ENCODE results near the gene STARD3NL. TPM values are rescaled to one million over a fixed set of nuclear protein-coding genes. Genes with fewer than 3 reads are reported as not detected.
A peak's percentile ranks its signal among the peaks of the same experiment; 100 is the strongest.
"Not testable (repeated sequence)": the region's sequence is repeated elsewhere in the genome, so short reads cannot be mapped to it uniquely, and the experiment has no call there.

The STARD3NL gene
- polyA plus RNA-seq, 1 experiment, result 93.4 TPM

DNA sequence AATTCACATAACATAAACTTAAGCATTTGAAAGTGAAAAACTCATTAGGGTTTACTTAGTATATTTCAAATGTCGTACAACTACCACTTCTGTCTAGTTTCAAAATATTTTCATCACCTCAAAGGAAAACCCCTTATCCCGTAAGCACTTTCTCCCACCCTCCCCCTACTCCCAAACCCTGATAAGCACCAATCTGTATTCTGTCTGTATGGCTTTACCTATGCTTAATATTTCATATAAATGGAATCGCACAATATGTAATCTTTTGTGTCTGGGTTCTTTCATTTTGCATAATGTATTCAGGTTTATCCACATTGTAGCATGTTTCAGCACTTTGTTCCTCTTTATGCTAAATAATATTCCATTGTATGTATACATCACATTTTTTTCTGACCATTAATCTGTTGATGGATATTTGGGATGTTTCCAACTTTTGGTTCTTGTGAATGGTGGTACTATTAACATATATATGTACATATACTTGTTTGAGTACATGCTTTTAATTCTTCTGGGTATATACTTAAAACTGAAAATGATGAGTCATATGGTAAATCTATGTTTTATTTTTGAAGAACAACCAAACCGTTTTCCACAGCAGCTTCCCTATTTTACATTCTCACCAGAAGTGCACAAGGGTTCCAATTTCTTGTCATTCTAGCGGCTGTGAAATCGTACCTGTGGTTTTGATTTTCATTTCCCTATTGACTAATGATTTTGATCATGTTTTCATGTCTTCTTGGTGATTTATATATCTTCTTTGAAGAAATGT is 6.2 kb upstream of the STARD3NL start:
- TF ChIP-seq, protein P1, sequence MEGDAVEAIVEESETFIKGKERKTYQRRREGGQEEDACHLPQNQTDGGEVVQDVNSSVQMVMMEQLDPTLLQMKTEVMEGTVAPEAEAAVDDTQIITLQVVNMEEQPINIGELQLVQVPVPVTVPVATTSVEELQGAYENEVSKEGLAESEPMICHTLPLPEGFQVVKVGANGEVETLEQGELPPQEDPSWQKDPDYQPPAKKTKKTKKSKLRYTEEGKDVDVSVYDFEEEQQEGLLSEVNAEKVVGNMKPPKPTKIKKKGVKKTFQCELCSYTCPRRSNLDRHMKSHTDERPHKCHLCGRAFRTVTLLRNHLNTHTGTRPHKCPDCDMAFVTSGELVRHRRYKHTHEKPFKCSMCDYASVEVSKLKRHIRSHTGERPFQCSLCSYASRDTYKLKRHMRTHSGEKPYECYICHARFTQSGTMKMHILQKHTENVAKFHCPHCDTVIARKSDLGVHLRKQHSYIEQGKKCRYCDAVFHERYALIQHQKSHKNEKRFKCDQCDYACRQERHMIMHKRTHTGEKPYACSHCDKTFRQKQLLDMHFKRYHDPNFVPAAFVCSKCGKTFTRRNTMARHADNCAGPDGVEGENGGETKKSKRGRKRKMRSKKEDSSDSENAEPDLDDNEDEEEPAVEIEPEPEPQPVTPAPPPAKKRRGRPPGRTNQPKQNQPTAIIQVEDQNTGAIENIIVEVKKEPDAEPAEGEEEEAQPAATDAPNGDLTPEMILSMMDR (IDR thresholded peaks at IDR 0.05; ENCODE audit: low read depth, low read length), result no peak
- DNase-seq (ENCODE audit: low read depth, low spot score), result no peak
- POLR2A ChIA-PET, result no interaction called here
- CTCF ChIA-PET, result interaction anchor here (1.5 kb wide), 1 partner anchor 45 kb away, joined by 3 read pairs; no protein-coding TSS in a partner anchor
- peaks cover 3% of the 10 kb centered on the region for H3K27me3 ChIP-seq (ENCODE audit: control insufficient read depth, insufficient read depth, low read length)
- no peaks in the 10 kb centered on the region for H3K9me3 ChIP-seq (ENCODE audit: control insufficient read depth, insufficient read depth, low read length)
- H3K4me3 ChIP-seq (ENCODE audit: low read depth, low read length), result no peak overlapping the region
- H3K27ac ChIP-seq (ENCODE audit: low read depth, low read length), result no peak overlapping the region

- H3K9me3 ChIP-seq (ENCODE audit: control insufficient read depth, insufficient read depth, low read length); CTCF ChIA-PET; H3K4me3 ChIP-seq (ENCODE audit: low read depth, low read length); H3K27me3 ChIP-seq (ENCODE audit: control insufficient read depth, insufficient read depth, low read length); POLR2A ChIA-PET; DNase-seq (ENCODE audit: low read depth, low spot score); H3K27ac ChIP-seq (ENCODE audit: low read depth, low read length): not testable (repeated sequence)
These were observed 2.5 kb upstream of the STARD3NL start for GRCh38 chr7:38175547-38175946.

DNA sequence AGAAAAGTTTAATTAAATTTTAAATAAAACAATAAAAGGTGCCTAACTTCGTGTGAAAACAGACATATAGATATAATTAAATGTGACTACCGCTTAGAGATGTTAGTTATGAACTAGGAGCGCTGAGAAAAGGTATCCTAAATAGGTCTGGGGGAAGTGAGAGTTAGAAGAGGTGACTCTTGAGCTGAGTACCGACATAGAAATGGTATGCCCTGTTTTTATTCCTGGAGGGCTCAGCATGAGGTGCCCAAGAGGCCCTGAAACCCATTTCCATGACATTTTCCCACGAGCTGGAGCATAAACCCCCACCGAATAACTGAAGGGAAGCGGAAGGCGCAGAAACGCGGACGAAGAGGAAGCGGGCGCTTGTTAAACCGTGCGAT is 433 bp upstream of the STARD3NL start:
- Histone ChIP-seq H3K27ac (ENCODE audit: low read depth, low read length) (peak overlapping the region; percentile 75), H3K27me3 (ENCODE audit: control insufficient read depth, insufficient read depth, low read length) (no peaks in the 10 kb centered on the region), H3K4me3 (ENCODE audit: low read depth, low read length) (peak overlapping the region; percentile 66), H3K9me3 (ENCODE audit: control insufficient read depth, insufficient read depth, low read length) (no peaks in the 10 kb centered on the region)
- POLR2A ChIA-PET, result interaction anchor here (0.8 to 1.2 kb wide), 3 partner anchors 10 to 19 kb away, joined by 3 to 6 read pairs (median 3); no protein-coding TSS in a partner anchor
- TF ChIP-seq, protein P1 (IDR thresholded peaks at IDR 0.05; ENCODE audit: low read depth, low read length), result no peak
- CTCF ChIA-PET, result interaction anchor here (0.6 to 1.8 kb wide), 6 partner anchors 20 to 192 kb away, joined by 3 to 23 read pairs (median 6); no protein-coding TSS in a partner anchor
- no peak for DNase-seq (ENCODE audit: low read depth, low spot score)

- Histone ChIP-seq H3K9me3 (ENCODE audit: control insufficient read depth, insufficient read depth, low read length) (no peaks in the 10 kb centered on the region), H3K4me3 (ENCODE audit: low read depth, low read length) (peak overlapping the region; percentile 84), H3K27me3 (ENCODE audit: control insufficient read depth, insufficient read depth, low read length) (no peaks in the 10 kb centered on the region), H3K27ac (ENCODE audit: low read depth, low read length) (peak overlapping the region; percentile 84)
- ChIA-PET CTCF (interaction anchor here (1.0 to 1.8 kb wide), 4 partner anchors 37 to 191 kb away, joined by 5 to 23 read pairs (median 6); no protein-coding TSS in a partner anchor), POLR2A (interaction anchor here (1.2 kb wide), 1 partner anchor 13 kb away, joined by 3 read pairs; no protein-coding TSS in a partner anchor)
- TF ChIP-seq, protein P1 (IDR thresholded peaks at IDR 0.05; ENCODE audit: low read depth, low read length), result no peak
- no peak for DNase-seq (ENCODE audit: low read depth, low spot score)
These were observed 775 bp downstream of the STARD3NL start for GRCh38 chr7:38178695-38179344.

DNA sequence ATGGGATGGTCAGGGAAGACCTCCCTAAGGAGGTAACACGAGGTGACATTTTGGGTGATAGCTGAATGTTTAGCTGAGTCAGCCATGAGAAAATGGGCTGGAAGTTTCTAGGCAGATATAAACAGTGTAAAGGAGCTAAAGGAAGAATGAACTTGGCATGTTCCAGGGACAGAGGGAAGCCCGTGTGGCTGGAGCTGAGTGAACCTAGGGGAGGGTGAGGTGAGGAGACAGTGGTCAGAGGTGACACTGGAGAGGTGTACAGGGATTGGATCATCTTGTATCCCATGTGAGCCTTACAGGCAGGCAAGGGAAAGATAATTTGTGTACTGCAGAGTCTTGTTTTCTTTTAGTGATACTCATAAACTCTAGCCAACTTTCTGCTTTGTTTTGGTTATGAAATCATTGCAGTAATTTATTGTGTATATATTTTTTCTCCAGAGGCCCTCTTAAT is 1.8 kb downstream of the STARD3NL start:
- Histone ChIP-seq H3K9me3 (ENCODE audit: control insufficient read depth, insufficient read depth, low read length) (no peaks in the 10 kb centered on the region), H3K4me3 (ENCODE audit: low read depth, low read length) (peak overlapping the region; percentile 84), H3K27ac (ENCODE audit: low read depth, low read length) (peak overlapping the region; percentile 11), H3K27me3 (ENCODE audit: control insufficient read depth, insufficient read depth, low read length) (no peaks in the 10 kb centered on the region)
- ChIA-PET CTCF (interaction anchor here (0.7 to 5.2 kb wide), 7 partner anchors 16 to 752 kb away, joined by 3 to 66 read pairs (median 5); no protein-coding TSS in a partner anchor), POLR2A (interaction anchor here (1.4 kb wide), 1 partner anchor 17 kb away, joined by 3 read pairs; no protein-coding TSS in a partner anchor)
- no peak for DNase-seq (ENCODE audit: low read depth, low spot score)
- TF ChIP-seq, protein P1 (IDR thresholded peaks at IDR 0.05; ENCODE audit: low read depth, low read length), result no peak

Measured in AG04450 (cell line).